GM12874 (cell line): ENCODE results near the gene SNRPB2.

Experiments used
- CTCF ChIP-seq: IDR thresholded peaks from 2 replicates; pipeline ENCODE4 v1.5.1; 2011; ENCODE audit warnings: low read depth, mild to moderate bottlenecking, control low read depth, low read length, moderate library complexity; ENCODE audit not compliant: insufficient read depth

Gene SNRPB2

GRCh38 chr20:16764560-16764959 is 34.7 kb downstream of the SNRPB2 start:
- no peak for TF ChIP-seq CTCF

- no peak for TF ChIP-seq CTCF
Observed at GRCh38 chr20:16771213-16771612, 41.4 kb downstream of the SNRPB2 start.

- TF ChIP-seq CTCF = no peak
Observed at GRCh38 chr20:16775961-16776360, 46.1 kb downstream of the SNRPB2 start.

- TF ChIP-seq CTCF = no peak
Observed at GRCh38 chr20:16777126-16777525, 47.3 kb downstream of the SNRPB2 start.

- TF ChIP-seq CTCF = no peak
Observed at GRCh38 chr20:16778159-16778558, 48.3 kb downstream of the SNRPB2 start.

- no peak for TF ChIP-seq CTCF
Observed at GRCh38 chr20:16781496-16781895, 51.7 kb downstream of the SNRPB2 start.

- no peak for TF ChIP-seq CTCF
Observed at GRCh38 chr20:16785226-16785625, 55.4 kb downstream of the SNRPB2 start.
